Cardiac fibroblast (primary cell): ENCODE results near the gene SLC7A8.

ENCODE experiments used
- DNase-seq, 2 donors: peaks; one replicate each; pipeline versions ENCODE4 v3.0.0 to v3.0.0-alpha.2; 2010; ENCODE audit warnings: low read depth in 2 of 2
- H3K4me3 ChIP-seq, 2 donors: replicated peaks in 1 of 2; 1 replicate in 1 of 2; 2 replicates in 1 of 2; pipeline ENCODE4 v1.5.1; 2011; ENCODE audit warnings: low read depth in 2 of 2, low read length in 2 of 2, mild to moderate bottlenecking in 2 of 2, moderate library complexity in 1 of 2
- TF ChIP-seq, protein P1 (sequence below): IDR thresholded peaks from one replicate; pipeline ENCODE4 v1.5.1; 2011; ENCODE audit warnings: low read depth, mild to moderate bottlenecking, low read length, inconsistent platforms

Gene SLC7A8

GRCh38 chr14:23137192-23137812 lies 46.2 kb downstream of the SLC7A8 start:
- no peak for DNase-seq
- TF ChIP-seq, protein P1, sequence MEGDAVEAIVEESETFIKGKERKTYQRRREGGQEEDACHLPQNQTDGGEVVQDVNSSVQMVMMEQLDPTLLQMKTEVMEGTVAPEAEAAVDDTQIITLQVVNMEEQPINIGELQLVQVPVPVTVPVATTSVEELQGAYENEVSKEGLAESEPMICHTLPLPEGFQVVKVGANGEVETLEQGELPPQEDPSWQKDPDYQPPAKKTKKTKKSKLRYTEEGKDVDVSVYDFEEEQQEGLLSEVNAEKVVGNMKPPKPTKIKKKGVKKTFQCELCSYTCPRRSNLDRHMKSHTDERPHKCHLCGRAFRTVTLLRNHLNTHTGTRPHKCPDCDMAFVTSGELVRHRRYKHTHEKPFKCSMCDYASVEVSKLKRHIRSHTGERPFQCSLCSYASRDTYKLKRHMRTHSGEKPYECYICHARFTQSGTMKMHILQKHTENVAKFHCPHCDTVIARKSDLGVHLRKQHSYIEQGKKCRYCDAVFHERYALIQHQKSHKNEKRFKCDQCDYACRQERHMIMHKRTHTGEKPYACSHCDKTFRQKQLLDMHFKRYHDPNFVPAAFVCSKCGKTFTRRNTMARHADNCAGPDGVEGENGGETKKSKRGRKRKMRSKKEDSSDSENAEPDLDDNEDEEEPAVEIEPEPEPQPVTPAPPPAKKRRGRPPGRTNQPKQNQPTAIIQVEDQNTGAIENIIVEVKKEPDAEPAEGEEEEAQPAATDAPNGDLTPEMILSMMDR, result no peak
- no peak overlapping the region for H3K4me3 ChIP-seq

GRCh38 chr14:23136566-23137133 lies 46.8 kb downstream of the SLC7A8 start:
- DNase-seq, result no peak
- no peak overlapping the region for H3K4me3 ChIP-seq

GRCh38 chr14:23132970-23133369 lies 50.5 kb downstream of the SLC7A8 start:
- TF ChIP-seq, protein P1, result no peak
- no peak for DNase-seq
- no peak overlapping the region for H3K4me3 ChIP-seq

More at GRCh38 chr14:23136566-23137133, 46.8 kb downstream of the SLC7A8 start:
- TF ChIP-seq, protein P1, result no peak

GRCh38 chr14:23131482-23131881 lies 52.0 kb downstream of the SLC7A8 start:
- TF ChIP-seq, protein P1, result no peak
- H3K4me3 ChIP-seq, result no peak overlapping the region
- DNase-seq, result no peak

DNA sequence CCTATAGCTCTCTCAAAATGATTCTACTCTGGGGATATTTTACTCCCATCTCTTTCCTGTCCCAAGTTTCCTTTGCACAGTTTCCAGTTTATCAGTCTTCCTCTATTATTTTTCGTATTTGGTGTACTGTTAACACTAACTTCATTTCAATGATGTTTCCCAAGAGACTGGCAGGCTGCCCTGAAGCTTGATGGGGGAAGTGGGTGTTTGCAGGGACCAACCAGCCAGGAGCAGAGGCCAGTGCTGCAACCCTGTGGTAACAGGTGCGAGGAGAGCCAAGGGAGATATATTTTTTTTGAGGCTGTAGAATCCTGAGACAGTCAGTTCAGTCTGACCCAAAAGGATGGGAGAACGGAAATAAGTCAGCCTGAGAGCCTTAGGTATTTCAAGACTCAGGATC lies 52.6 kb downstream of the SLC7A8 start:
- no peak overlapping the region for H3K4me3 ChIP-seq
- peak in 1 of 2 donors; percentile 62 for DNase-seq
- TF ChIP-seq, protein P1, result no peak

- DNase-seq, result no peak
These were observed 53.6 kb downstream of the SLC7A8 start for GRCh38 chr14:23129759-23130316.

More at GRCh38 chr14:23129759-23130316, 53.6 kb downstream of the SLC7A8 start:
- no peak overlapping the region for H3K4me3 ChIP-seq
- TF ChIP-seq, protein P1, result no peak
